GM18499 (cell line): ENCODE results near the gene METTL27.
"Not testable (repeated sequence)": the region's sequence is repeated elsewhere in the genome, so short reads cannot be mapped to it uniquely, and the experiment has no call there.

ENCODE experiments used
- ATAC-seq: cut with Tn5 transposase; IDR thresholded peaks from one replicate; pipeline ENCODE4 v1.9.1; 2021; ENCODE audit warnings: moderate number of reproducible peaks; ENCODE audit not compliant: insufficient read depth, unreplicated experiment

Gene METTL27

GRCh38 chr7:73842067-73842976 lies at the start of gene METTL27:
Gene METTL27, minus strand, starts transcription at chr7:73842516. Its CDS starts 376 bp downstream, at chr7:73842140.
- ATAC-seq, result peak; percentile 60

DNA sequence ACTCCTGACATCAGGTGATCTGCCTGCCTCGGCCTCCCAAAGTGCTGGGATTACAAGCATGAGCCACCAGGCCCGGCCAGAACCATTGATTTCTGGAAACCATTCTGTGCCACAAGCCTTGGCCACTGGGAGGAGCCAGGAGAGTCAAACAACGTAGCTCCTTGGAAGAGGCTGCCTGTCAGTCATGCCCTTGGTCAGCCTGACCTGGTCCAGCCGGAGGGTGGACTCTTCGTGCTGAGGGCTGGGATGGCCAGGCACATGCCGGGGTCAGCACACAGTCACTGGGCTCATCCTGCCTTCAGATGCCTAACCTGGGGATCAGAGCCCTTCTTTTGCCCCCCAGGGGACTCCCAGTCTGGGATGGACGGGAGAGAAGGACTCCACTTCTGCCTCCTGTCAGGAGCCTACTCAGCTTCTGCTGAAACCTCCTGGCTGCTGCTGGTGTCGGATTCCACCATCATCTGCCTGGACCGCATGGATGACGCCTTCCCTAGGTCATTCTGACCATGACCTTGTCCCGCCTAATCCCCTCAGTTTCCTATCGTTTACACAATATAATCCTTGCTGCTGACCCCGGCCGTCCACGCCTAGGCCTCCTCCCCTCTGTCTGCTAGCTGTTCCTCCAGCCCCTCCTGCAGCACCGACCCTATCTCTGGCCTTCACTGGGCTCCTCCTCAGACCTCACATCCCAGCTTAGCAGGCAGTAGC lies 49.0 kb upstream of the METTL27 start:
- ATAC-seq, result no peak

- ATAC-seq, result no peak
Measured at GRCh38 chr7:73890555-73891147, 48.3 kb upstream of the METTL27 start.

DNA sequence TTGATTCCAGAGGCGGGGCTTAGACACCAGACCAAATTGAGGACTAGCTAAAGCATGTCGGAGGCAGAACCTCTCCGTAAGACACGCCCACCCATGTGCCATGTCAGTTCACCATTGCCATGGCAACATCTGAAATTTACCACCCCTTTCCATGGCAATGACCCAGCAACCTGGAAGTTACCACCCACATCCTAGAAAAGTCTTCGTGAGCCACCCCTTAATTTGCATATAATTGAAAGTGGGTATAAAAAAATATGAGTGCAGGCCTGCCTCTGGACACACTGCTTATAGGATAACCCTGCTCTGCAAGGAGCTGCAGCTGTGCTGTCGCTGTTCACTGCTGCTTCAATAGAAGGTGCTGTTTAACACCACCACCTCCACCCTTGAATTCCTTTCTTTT lies 46.6 kb upstream of the METTL27 start:
- ATAC-seq, result no peak

DNA sequence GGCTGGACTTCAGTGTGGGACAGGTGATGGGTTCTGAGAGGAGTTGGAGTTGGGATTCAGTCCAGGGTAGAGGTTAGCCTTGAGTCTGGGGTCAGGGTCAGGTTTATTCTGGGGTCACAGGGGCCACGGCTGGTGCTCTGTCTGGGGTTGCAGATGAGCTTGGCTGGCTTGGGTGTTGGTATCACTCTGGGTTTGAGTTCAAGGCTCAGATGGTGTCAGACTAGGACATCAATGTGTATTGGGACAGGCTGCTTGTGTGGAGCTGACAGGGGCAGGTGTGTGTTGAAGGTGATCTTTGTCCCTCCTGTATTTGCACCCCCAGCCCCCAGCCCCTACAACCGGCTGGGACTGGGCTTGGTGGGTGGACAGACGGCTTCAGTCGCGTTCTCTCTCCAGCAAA lies 45.4 kb upstream of the METTL27 start:
- ATAC-seq, result no peak

- ATAC-seq, result no peak
Measured at GRCh38 chr7:73885975-73886798, 43.9 kb upstream of the METTL27 start.

- no peak for ATAC-seq
Measured at GRCh38 chr7:73885433-73885974, 43.2 kb upstream of the METTL27 start.

- ATAC-seq, result not testable (repeated sequence)
Measured at GRCh38 chr7:73884867-73885422, 42.6 kb upstream of the METTL27 start.

- ATAC-seq, result no peak
Measured at GRCh38 chr7:73882047-73882402, 39.7 kb upstream of the METTL27 start.

DNA sequence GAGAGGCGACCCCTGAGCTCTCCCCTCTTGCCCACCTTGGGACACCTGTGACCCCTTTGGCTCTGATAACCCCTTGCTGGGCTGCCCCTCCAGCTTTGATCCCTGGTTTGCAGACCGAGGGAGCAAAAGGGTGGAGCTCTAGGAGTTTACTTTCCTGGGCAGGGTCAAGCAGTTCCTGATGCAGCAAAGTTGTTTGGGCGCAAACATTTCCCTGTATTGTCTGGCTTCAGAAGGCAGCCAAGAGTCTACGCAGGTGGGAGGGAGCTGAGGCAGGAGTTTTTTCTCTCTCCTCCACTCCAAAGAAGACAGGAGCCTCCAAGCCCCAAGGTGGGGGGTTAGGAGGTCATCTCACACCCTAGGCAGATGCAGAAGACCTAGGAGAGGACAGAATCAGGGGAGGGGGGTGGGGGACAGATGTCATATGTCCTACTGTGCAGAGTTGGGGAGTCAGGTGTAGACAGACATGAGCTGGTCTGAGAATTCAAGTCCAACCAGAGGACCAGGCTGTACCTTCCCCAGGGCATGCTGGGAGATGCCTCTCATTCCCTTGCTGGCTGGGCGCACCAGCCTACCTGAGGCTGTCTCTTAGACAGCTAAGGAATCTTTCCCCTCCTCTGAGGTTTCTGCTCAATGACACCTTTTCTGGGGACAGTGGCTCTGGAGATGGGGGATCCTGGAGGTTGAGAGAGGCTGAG lies 39.2 kb upstream of the METTL27 start:
- ATAC-seq, result no peak

DNA sequence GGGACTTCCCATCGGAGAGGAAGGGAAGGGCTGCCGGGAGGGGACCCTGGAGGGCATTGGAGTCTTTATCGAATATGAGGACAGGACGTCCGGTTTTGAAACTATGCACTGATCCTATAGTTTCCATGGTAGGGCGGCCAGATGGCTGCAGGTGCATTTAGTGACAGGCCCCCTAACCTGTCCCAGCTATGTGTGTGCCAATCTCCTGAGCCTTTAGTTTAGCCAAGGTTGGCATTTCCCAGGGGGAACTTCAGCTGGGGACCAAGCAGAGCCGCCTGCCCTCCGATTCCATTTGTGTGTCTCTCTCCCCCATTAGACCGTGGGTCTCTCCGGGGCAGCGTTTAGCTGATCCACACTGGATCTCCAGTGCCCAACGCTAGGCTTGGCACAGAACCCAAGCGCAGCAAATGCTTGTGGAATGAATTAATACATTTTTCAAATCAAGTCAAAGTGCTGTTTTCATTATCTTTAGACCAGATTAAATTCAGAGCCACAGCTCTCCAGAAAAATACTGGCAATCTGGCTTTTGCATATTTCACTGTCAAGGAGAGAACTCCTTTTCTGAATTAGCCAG lies 38.5 kb upstream of the METTL27 start:
- ATAC-seq, result no peak

GRCh38 chr7:73879977-73880681 lies 37.8 kb upstream of the METTL27 start:
- no peak for ATAC-seq

DNA sequence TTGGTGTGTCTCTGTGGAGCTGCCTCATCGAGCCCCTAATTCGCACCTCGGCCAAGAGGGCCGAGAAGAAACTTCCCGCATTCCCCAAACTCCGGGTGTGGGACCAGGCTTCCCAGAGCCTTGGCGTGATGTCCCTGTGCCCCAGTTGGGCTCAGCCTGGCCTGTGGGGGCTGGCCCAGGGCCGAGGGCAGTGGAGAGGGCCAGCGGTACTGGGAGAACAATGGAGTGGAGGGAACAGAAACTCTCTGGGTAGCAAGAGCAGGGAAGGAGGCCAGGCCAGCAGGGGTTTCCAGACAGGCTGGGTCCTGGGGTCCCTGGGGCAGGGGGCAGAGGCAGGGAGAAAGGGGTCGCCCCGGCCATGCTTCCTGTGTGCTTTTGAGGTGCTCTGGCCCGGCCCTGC lies 34.7 kb upstream of the METTL27 start:
- no peak for ATAC-seq

- no peak for ATAC-seq
Measured at GRCh38 chr7:73876361-73876760, 34.0 kb upstream of the METTL27 start.

DNA sequence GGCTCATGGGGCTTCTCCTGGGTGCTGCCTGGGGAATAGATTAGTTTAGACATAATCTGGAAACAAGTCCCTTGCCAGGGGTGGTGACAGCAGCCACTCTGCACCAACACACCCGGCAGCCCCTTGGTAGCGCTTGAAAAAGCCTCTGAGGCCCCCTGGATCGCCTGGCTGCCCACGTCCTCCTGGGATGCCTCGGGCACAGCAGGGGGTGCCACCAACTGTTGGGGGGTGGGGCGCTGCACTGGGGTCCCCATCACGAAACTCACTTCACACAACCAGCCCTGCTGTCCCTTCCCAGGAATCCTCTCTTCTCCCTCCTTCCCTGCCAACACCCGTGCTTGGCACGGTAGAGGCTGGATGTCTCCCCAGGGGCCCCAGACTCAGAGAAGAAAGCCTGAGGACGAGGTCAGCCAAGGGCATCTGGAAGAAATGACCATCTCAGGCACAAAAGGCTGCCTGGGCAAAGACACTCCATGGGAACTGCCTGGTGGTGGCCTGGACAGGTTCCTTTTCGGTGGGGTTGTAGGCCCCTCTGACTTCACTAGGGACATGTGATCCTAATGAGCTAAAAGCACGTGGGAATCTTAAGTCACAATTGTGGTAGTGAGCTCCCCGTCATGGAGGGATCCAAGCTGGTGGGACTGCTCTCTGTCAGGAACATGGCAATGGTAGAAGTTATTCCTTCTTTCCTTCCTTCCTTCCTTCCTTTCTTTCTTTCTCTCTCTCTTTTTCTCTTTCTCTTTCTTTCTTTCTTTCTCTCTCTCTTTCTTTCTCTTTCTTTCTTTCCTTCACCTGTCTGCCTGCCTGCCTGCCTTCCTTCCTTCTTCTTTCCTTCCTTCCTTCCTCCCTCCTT lies 30.0 kb upstream of the METTL27 start:
- no peak for ATAC-seq

DNA sequence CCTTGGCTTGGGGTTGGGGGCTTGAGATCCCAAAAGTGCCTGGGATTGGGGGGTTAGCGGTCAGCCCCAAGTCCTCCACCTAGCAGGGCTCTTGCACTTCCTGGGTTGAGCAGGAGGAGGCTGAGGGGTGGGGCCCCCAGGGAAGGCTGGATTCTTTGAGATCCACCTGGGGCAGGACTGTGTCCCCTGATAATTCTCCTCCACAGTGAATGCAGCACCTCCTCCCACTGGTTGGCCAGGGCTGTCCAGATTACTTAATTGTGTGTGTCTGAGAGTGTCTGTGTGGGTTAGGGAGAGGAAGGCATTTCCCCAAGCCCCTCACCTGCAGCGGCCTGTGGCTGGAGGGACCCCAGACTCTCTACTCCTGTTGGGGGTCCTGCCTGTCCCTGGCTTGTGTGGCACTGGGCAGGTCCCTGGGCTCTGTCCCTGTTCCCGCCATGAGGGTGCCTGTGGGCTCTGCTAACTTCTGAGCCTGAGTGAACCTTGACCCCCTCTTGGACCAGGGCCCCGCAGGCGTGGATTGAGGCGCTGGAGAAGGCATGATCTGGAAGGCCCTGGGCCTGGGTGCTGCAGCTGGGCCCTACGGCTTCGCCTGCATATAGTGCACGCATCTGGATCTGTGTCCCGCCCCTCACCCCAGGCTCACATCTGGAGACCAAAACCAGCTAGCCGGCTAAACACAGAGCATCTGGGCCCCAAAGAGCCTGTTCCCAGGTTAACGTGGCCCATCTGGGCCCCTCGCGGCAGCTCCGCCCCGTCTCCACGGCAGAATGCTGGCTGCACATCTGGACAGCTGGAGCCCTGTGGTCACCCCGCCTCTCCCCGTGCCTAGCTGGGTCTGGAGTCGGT lies 29.1 kb upstream of the METTL27 start:
- ATAC-seq, result no peak
